GM23248 (cell line): Measurements from ENCODE around the gene ZNF536.

Experiments used
- EZH2 ChIP-seq: fragments of 200-600 bp; sonication (generic); IDR thresholded peaks from 2 replicates; pipeline ENCODE4 v1.6.1; 2018; ENCODE audit warnings: antibody characterized with exemption, mild to moderate bottlenecking; ENCODE audit not compliant: insufficient read depth, poor library complexity, severe bottlenecking
- EZH2phosphoT487 ChIP-seq: fragments of 200-600 bp; sonication (generic); IDR thresholded peaks from 2 replicates; pipeline ENCODE4 v1.6.1; 2018; ENCODE audit warnings: antibody characterized with exemption, moderate library complexity, mild to moderate bottlenecking, low read depth; ENCODE audit not compliant: insufficient read depth

DNA sequence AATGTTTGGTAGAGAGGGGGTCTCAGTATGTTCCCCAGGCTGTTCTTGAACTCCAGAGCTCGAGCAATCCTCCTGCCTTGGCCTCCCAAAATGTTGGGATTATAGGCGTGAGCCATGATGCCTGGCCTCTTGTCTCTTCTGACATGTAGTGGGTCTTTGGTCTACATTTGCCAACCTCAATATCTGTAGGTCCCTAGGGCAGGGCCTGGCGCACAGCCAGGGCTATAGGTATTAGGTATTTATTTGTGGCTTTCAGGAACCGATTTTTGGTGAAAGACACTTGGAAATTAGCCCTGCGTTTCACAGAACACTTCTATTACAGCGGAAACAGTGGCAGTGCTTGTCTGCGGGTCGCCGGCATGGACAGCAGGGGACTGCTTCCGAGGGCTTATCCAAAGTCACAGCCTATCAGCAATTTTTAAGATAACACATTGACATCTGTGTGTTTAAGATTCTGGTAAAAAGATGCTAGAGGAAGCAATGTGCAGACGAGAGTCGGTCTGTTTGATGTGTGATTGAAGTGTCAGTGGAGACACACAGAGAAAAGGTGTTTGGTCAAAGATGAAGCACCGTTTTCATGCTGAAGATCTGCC is 14.5 kb downstream of the ZNF536 start:
- TF ChIP-seq EZH2 (no peak), EZH2phosphoT487 (no peak)
